Superior temporal gyrus (tissue), 1 donor: Measurements from ENCODE around the gene DHODH.
"Not testable (repeated sequence)": the region's sequence is repeated elsewhere in the genome, so short reads cannot be mapped to it uniquely, and the experiment has no call there.

ENCODE experiments used
- DNase-seq: peaks from one replicate; pipeline ENCODE4 v3.0.0-alpha.2; 2016; ENCODE audit errors: extremely low spot score

DHODH gene

DNA sequence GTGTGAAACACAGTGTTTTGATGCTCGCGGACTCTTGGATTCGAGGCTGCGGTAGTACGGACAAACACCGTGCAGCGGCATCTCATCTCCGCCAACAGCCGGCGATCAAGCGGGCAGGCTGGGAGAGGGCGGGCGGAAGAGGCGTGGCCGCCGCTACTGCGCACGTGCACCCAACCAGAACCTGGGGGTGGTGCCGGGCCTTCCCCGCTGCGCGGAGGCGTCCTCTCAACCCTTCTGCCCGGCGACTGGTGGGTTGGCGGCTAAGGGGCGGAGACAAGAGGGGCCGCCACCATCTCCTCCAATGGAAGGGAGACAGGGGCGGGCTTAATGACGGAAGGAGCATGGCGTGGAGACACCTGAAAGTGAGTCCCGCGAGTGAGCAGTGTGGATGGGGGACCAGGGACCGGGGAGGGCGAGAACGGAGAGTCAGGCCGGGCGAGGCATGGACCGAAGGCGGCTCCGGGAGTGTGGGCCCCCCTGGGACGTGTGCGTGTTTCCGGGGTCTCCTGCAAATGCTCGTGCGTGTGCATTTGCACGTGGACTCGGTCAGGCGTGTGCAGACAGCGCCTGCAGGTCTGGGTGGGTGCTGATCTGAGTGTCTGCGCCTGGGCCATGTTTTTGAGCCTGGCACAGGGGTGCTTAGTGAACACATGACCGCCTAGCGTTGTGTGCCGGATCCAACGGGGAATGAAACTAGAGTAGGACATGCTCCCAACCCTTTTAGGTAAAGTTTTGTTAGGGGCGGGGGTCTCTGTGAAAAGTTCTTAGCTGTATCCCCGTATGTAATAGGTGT lies at the start of gene DHODH:
Gene DHODH, plus strand, starts transcription at position 321 of the 793 bp plus-strand sequence. Its CDS starts 21 bp downstream, at position 342.
- peak; percentile 97 for DNase-seq

- DNase-seq: peak; percentile 94
Observed at GRCh38 chr16:71961066-71962039, 47.2 kb upstream of the DHODH start.

GRCh38 chr16:71963125-71963875 lies 45.2 kb upstream of the DHODH start:
- DNase-seq: no peak

- DNase-seq: no peak
Observed at GRCh38 chr16:71965223-71965622, 43.3 kb upstream of the DHODH start.

DNA sequence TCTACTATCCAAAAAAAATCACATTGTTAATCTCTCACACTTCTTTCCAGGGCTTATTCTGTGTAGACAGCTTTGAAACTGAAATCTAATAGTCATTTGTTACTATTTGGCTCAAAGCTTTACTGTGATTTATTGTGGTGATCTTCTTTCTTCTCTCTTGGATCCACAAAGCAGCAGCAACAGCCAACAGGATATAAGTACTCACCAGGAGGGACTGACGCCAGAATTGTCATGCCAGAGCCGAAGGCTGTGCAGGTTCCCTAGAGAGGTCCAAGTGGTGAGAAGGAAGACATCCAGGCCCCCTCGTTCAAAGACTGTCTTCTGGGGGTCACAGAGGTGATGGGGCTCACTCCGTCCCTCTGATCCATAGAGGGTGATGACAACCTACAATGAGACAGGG lies 41.6 kb upstream of the DHODH start:
- DNase-seq: no peak

DNA sequence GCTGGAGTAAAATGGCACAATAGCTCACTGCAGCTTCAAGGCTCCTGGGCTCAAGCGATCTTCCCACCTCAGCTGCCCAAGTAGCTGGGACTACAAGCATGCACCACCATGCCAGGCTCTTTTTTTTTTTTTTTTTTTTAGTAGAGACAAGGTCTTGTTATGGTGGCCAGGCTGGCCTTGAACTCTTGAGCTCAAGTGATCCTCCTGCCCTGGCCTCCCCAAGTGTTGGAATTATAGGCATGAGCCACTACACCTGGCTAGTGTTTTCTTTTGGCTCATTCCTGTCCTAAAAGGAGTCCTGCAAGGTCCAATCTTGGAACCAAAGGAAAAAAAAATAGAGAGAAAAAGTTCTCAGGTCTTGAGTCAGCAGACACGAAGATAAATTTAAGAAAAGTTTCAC lies 39.2 kb upstream of the DHODH start:
- no peak for DNase-seq

- DNase-seq: no peak
Observed at GRCh38 chr16:71971571-71971970, 37.0 kb upstream of the DHODH start.

DNA sequence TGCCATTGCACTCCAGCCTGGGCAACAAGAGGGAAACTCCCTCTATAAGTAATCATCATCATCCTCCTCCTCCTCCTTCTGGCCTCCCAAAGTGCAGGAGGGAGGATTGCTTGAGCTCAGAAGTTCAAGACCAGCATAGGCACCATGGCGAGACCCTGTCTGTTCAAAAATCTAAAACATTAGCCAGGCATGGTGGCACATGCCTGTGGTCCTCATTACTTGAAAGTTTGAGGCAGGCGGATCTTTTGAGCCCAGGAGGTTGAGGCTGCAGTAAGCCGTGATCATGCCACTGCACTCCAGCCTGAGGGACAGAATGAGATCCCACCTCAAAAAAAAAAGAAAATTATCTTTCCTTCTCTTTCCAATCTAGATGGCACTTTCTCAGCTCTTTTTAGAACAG lies 36.2 kb upstream of the DHODH start:
- DNase-seq: no peak

DNA sequence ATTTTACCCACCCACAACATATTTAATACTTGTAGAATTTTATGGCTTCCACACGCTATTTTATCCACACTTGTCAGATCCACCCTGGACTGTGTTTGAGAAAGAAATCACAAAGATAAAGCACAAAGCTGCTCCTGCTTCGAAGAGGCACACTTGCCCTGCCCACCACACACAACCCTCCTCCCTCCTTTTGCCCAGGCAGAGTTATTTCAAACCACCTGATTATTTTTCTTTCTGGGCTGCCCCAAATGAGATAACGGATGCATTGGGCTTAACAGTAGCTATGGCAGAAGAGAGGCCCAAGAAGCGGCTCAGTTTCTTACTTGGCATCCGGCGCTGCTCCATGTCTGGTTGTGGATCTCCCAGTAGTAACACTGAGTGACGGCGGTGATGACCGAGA lies 35.5 kb upstream of the DHODH start:
- no peak for DNase-seq

- no peak for DNase-seq
Observed at GRCh38 chr16:71974068-71974818, 34.3 kb upstream of the DHODH start.

- DNase-seq: no peak
Observed at GRCh38 chr16:71985262-71985974, 23.1 kb upstream of the DHODH start.

DNA sequence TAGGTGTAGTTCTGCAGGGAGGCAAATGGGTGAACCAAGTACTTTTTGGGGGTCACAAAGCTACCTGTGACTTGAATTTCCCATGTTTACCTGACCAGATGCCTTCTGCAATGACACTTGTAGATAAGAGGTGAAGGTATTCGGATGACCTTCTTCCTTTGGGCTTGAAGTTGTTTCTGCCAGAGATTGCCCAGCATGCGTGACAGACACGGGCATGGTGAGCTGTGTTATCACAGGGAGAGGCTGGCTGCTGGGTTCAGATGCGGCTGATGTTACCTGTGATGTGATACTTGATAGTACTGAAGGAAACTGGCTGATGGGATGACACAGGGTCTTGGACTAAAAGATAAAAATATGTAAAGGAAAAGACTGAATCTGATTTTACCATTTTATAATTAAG lies 22.4 kb upstream of the DHODH start:
- DNase-seq: no peak

DNA sequence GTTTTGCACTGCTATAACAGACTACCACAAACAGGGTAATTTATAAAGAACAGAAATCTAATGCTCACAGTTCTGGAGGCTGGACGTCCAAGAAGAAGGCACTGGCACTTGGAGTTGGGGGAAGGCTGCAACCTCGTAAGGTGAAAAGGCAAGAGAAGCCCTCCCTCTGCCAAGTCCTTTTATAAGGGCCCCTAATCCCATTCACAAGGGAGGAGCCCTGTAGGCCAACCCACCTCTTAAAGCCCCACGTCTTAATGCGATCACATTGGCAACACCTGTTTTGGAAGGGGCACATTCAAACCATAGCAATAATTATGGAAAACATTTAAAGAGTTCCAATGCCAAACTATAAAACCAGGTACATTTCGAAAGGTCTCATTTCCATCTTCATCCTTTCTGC lies 13.5 kb upstream of the DHODH start:
- no peak for DNase-seq

- DNase-seq: not testable (repeated sequence)
Observed at GRCh38 chr16:71997578-71997977, 11.0 kb upstream of the DHODH start.

DNA sequence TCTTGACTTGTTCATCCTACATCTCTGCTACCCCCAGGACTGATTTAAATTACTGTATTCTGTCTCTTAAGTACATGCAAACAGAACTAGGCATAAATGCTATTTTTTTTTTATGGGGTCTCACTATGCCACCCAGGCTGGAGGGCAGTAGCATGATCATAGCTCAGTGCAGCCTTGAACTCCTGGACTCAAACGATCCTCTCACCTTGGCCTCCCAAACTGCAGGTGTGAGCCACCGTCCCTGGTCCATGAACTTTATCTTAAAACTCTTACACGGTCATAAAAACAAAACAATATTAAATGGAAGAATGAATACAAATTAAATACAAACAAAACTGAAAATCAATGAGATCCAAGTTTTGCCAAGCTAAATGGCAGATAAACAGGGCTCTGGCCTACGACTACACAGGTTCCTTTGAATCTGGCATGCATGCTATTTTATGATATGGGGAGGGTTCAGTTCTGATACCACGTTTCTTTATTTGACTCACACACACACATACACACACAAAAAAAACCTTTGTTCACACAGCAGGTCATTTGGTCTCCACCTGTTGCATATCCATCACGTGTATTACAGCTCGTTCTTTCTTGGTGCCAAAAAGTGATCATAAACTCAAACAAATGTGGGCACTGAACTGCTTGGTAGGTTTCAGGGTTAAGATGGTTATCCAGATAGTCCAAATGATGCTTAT lies 7.2 kb upstream of the DHODH start:
- no peak for DNase-seq

DNA sequence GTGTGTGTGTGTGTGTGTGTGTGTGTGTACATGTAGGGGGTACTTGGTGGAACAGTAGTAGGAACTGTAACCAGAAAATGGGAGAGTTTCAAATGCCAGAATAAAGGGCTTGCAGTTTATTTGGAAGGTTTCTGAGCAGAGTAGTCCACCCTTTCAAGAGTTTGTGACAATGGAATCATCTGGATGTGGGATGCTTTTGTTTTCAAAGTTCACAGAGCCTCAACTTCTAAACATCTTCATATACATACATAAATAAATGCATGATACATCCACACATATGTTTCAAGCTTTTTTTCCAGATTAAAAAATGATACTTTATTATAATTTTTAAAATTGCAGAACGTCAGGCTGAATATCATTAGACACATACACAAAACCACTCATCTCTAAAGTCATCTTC lies 5.9 kb upstream of the DHODH start:
- no peak for DNase-seq

DNA sequence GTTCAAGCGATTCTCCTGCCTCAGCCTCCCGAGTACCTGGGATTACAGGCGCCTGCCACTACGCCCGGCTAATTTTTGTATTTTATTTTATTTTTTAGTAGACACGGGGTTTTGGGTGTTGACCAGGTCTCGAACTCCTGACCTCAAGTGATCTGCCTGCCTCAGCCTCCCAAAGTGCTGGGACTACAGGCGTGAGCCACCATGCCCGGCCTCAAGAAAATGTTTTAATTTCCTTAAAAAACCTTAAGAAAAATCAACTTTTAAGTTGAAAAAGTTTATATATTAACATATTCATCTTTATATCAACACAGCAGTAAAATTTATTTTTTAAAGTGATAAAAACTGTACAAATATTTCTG lies 500 bp upstream of the DHODH start:
- not testable (repeated sequence) for DNase-seq

DNA sequence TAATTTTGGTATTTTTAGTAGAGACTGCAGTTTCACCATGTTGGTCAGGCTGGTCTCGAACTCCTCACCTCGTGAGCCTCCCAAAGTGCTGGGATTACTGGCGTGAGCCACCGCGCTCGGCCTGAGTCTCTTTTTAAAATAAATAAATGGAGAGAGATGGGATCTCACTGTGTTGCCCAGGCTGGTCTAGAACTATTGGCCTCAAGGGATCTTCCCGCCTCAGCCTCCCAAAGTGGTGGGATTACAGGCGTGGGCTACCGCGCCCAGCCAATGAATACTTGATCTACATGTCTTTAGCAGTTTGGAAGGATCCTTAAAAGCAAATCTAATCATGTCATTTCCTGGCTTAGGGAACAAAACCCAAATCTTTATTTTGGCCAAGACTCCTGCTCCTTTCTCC lies 1.2 kb downstream of the DHODH start:
- no peak for DNase-seq

DNA sequence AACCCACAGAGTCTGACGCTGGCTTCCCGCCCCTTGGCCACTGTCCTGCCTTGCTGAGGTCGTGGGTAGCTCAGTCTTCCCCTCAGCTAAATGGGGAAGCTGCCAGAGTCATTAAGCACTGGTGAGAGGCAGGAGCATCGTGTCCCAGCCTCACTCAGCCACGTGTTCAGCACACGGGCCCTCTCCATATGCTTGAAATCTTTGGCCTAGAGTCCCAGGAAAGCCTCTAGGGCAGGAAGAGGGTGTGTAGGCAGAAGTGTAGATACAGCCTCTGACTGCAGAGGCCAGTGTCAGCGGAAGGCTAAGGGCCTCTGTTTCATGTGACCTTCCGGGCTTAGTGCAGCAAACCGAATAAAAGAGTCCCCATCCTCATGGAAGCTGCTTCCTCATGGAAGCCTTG lies 4.1 kb downstream of the DHODH start:
- DNase-seq: no peak

- DNase-seq: no peak
Observed at GRCh38 chr16:72013389-72013788, 4.8 kb downstream of the DHODH start.
